GM12865 (cell line): ENCODE data around the gene C3AR1.
"Not testable (repeated sequence)": the region's sequence is repeated elsewhere in the genome, so short reads cannot be mapped to it uniquely, and the experiment has no call there.

ENCODE experiments used
- DNase-seq: peaks from one replicate; pipeline ENCODE4 v3.0.0; 2010; ENCODE audit warnings: low read depth
- H3K4me3 ChIP-seq: 2 replicates; pipeline ENCODE4 v1.5.1; 2011; ENCODE audit warnings: mild to moderate bottlenecking, low read depth, low read length, control low read depth
- TF ChIP-seq, protein P1 (sequence below): IDR thresholded peaks from 2 replicates; pipeline ENCODE4 v1.5.1; 2011; ENCODE audit warnings: low read length, control low read depth, low read depth, inconsistent platforms; ENCODE audit not compliant: insufficient read depth; ENCODE audit errors: missing control alignments

C3AR1 gene

DNA sequence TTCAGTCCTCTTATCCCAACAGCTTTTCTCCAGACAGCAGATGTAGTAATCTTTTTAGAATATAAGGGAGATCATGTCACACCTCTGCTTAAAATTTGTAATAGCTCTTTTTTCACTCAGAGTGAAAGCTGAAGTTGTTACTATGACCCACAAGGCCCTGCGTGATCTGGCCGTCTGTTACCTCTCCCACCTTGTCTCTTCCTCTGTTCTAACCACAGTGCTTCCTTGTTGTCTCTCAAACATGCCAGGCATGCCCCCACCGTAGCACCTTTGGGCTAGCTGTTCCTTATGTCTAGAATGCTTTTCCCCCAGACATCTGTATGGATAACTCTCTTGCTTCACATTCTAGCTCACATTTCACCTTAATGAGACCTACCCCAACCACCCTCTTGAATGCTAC, 22.4 kb upstream of the C3AR1 start:
- H3K4me3 ChIP-seq, result peak overlapping the region; percentile 51; the same call in 1 of the 2 replicates

DNA sequence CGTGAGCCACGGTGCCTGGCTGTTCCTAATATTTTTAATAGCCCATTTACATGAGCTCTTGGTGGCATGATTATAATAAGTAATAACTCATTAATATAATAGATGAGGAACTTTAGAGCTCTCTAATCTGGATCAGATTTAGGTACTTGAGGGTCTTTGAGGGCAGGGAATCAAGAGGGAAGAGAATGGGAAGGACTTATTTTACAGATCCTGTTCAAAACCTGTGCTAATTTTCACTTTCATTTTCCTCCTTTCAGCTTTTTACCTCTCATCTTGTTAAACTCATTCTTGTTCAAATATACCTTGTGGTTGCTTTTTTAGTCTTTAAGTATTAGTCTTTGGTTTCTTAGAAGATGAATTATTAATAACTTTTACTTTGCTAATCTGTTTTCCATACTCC, 21.5 kb upstream of the C3AR1 start:
- TF ChIP-seq, protein P1, sequence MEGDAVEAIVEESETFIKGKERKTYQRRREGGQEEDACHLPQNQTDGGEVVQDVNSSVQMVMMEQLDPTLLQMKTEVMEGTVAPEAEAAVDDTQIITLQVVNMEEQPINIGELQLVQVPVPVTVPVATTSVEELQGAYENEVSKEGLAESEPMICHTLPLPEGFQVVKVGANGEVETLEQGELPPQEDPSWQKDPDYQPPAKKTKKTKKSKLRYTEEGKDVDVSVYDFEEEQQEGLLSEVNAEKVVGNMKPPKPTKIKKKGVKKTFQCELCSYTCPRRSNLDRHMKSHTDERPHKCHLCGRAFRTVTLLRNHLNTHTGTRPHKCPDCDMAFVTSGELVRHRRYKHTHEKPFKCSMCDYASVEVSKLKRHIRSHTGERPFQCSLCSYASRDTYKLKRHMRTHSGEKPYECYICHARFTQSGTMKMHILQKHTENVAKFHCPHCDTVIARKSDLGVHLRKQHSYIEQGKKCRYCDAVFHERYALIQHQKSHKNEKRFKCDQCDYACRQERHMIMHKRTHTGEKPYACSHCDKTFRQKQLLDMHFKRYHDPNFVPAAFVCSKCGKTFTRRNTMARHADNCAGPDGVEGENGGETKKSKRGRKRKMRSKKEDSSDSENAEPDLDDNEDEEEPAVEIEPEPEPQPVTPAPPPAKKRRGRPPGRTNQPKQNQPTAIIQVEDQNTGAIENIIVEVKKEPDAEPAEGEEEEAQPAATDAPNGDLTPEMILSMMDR, result no peak
- peak; percentile 24 for DNase-seq
- peak overlapping the region; percentile 51 for H3K4me3 ChIP-seq

More for the DNA sequence above, 22.4 kb upstream of the C3AR1 start:
- TF ChIP-seq, protein P1, result no peak
- DNase-seq, result peak; percentile 66

DNA sequence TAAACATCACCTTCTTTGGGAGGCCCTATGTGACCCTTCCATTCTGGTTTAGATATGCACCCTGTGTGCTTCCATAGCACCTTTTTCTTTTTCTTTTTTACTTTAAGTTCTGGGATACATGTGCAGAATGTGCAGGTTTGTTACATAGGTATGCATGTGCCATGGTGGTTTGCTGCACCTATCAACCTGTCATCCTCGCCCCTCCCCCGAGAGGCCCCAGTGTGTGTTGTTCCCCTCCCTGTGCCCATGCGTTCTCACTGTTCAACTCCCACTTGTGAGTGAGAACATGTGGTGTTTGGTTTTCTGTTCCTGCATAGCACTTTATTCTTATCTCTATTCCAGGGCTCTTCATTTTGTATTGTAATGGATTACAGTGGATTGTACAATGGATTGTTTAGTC, 18.2 kb upstream of the C3AR1 start:
- peak; percentile 16 for DNase-seq
- H3K4me3 ChIP-seq, result not testable (repeated sequence)

DNA sequence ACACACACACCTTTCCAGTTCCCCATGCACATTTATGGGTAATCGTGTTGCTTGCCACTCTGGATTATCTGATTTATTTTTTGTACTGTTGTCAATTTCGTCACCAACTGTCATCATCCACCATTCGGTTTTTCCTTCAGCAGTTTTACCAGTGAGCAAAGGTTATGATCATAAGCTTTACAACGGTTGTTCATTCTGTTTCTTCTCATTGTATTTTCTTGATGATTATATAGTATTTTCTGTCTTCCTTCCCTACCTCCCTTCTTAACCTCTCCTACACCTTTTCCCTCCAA, 16.6 kb upstream of the C3AR1 start:
- TF ChIP-seq, protein P1, result no peak
- no peak for DNase-seq
- peak overlapping the region; percentile 79 for H3K4me3 ChIP-seq

DNA sequence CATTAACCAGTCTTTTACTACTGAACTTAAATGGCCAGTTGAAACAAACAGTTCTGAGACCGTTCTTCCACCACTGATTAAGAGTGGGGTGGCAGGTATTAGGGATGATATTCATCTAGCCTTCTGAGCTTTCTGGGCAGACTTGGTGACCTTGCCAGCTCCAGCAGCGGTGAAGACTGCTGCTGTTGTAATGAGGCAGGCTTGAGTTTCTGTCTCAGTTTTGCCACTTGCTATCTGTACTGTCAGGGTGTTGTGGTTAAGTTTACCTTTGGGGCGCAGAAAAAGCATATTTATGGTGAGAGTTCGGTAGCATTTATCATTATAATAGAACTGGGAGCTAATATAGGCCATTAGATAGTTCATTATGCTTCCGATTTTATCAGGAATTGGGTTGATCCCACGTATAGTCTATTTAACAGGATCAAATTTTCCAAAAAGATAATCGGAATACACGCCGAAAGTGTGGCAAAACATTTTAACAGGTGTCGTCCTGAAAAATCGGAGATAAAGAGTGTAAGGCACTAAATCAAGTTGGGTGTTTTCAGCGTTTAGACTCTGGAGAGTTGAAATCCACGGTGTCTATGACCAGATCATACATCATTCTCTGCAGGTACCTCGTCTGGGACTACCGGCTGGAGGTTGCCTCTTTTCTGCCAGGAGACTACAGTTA, 15.2 kb upstream of the C3AR1 start:
- H3K4me3 ChIP-seq, result peak overlapping the region; percentile 79
- TF ChIP-seq, protein P1, result no peak
- DNase-seq, result peak; percentile 56

DNA sequence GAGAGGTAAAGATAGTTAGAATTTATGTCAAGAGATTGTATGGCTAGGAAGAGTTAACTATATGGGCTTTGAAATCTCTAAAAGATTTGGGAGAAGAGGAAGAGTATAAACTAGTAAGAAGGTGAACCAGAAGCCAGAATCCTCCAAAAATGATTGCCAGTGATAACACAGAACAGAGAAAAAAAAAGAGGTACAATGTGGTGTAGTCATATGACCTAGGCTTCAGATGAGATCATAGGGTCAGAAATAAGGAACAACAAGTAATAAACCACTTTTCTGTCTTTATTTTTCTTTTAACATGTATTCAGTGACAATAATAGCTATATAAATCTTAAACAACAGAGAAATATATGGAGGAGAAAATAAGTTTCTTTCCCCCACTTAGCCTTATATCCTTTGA, 14.0 kb upstream of the C3AR1 start:
- no peak for DNase-seq
- H3K4me3 ChIP-seq, result no peak overlapping the region
- TF ChIP-seq, protein P1, result no peak

DNA sequence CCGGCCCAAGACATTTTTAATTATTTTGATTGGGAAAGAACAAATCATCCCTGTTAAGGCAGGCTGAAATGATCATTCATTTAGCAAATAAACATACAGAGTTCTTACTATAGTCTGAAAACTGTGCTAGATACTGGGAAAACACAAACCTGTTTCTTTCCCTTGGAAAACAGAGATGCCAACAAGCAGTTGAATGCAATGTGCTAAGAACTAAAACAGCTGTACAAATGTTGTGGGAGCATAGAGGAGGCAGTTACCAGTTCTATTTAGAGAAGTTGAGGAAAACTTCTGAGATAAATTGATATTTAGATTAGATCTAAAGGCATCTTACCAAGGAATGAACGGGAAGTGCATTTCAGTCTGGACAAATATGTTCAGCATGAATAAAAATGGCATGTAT, 12.8 kb upstream of the C3AR1 start:
- no peak for DNase-seq
- TF ChIP-seq, protein P1, result no peak
- no peak overlapping the region for H3K4me3 ChIP-seq

DNA sequence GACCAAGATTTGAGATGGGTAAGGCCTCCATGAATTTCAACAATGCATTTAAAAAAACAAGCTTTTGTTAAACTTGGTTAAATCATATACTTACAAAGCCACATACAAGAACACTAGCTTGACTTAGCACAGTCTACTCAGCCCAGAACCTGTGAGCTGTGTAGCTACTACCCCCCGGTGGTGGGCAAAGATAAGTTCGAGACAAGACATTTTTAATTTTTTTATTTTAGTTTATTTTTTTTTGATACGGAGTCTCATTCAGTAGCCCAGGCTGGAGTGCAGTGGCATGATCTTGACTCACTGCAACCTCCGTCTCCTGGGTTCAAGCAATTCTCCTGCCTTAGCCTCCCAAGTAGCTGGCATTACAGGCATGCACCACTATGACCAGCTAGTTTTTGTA, 12.2 kb upstream of the C3AR1 start:
- peak; percentile 44 for DNase-seq
- TF ChIP-seq, protein P1, result peak; percentile 26
- H3K4me3 ChIP-seq, result no peak overlapping the region
